Ecto neural progenitor cell (in vitro differentiated cells): ENCODE measurements around the gene COASY.
"Not testable (repeated sequence)": the region's sequence is repeated elsewhere in the genome, so short reads cannot be mapped to it uniquely, and the experiment has no call there.

ENCODE experiments used
- DNase-seq: peaks from one replicate; pipeline ENCODE4 v3.0.0-alpha.2; 2018; ENCODE audit warnings: low spot score

Gene COASY

GRCh38 chr17:42574463-42574862 is 12.5 kb downstream of the COASY start:
- no peak for DNase-seq

GRCh38 chr17:42577140-42577531 is 15.2 kb downstream of the COASY start:
- no peak for DNase-seq

DNA sequence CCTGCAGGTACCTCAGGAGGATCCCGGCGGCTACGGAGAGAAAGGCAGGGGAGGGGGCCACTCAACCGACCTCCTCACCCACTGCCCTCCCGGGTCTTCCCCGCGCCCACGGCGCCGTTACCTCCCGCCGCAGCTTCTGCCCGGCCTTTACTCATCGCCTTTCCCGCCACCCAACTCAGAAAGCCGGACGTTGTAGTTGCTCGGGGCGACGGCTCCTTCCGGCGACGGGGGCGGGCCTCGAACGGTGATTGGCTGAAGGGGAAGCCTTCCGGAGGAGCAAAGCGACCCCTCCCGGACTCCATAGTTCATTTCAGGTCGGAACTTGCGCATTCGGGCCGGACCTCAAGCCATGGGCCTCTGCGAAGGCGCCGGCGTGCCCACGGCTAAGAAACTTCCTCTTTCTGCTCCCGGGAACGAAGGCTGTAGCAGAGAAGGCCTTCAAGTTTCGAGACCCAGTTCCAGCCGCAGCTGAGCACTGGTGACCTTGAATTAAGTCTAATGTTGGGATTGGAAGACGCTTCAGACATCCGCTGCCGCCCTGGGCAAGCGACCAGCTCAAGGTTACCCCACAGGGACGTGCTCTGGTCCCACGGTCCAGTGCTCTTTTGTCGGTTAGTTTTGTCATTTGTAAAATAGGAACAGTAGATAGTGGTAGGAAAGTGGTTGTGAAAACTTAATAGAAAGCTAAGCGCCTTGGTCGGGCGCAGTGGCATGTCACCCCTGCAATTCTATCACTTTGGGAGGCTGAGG is 15.8 kb downstream of the COASY start, which contains the start of gene PSMC3IP:
TSS of gene PSMC3IP (minus strand) at position 198 of the 750 bp plus-strand sequence. CDS start at position 155, 43 bp downstream.
- peak; percentile 99 for DNase-seq

DNA sequence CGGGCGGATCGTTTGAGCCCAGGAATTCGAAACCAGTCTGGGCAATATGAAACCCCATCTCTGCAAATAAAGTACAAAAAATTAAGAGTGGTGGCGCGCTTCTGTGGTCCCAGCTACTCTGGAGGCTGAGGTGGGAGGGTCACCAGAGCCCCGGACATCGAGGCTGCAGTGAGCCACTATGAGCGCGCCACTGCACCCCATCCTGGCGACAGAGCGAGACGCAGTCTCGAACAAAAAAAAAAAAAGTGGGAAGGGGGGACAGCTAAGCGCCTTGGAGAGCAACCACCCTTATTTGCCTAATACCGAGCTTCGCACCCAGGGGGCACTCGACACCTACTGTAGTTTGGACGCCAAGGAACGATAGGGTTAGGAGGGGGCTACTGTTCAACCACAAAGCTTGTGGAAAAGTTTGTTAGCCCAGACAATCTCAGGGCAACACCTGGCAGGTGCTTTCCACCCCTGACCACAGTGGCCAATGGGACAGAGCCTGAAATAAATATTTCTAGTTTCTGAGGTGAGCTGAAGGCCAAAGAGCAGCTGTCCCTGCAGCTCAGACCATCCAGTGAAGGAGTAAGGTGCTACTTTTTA is 16.4 kb downstream of the COASY start:
- peak; percentile 86 for DNase-seq

GRCh38 chr17:42579794-42580551 is 18.0 kb downstream of the COASY start:
- no peak for DNase-seq

- DNase-seq: no peak
Measured at GRCh38 chr17:42581744-42582270, 19.9 kb downstream of the COASY start.

GRCh38 chr17:42584880-42585279 is 22.9 kb downstream of the COASY start:
- DNase-seq: no peak

DNA sequence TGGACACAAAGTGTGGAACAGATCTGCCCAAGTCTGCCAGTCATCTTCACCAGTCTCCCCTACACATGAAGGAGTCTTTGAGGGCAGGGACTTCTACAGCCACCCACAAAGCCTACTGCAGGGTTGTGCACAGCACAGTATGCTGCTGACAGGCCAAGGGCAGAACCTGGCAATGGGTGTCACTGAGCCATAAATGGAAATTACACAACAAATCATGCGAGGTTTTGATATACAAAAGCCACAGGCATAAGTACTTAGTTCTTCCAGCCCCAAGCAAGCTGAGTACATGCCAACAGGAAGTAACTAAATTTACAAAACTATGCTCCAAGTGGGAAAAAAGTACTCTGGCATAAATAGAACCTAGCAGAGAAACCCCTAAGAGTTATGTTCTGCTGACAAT is 23.4 kb downstream of the COASY start:
- no peak for DNase-seq

GRCh38 chr17:42586514-42587230 is 24.7 kb downstream of the COASY start:
- DNase-seq: no peak

GRCh38 chr17:42590886-42591285 is 28.9 kb downstream of the COASY start:
- no peak for DNase-seq

DNA sequence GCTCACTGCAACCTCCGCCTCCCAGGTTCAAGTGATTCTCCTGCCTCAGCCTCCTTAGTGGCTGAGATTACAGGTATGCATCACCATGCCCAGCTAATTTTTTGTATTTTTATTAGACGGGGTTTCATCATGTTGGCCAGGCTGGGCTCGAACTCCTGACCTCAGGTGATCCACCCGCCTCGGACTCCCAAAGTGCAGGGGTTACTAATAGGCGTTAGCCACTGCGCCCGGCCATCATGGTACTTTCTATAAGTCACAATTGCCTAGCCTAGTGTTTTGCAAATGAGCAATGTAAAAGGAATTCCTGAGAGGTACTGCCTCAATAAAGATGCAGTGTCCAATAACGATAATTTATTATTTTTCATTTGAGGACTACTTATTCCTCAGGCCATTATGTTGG is 29.5 kb downstream of the COASY start:
- no peak for DNase-seq

DNA sequence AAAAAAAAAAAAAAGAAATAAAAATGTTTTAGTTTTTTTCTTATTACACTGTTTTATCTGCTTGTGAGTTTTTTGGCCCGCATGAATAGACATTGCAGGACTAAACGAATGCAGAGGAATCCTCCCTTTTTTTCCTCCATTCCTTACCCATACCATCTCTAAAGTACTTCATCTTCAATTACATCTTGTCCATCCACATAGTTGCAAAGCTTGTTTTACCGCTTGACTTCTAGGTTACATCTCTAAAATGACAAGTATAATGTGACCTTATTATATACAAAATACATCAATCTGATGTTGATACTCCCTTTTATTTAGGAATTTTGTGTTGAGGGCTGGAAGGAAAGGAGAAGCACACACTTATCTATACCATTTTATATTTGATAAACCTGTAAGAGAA is 34.4 kb downstream of the COASY start:
- no peak for DNase-seq

- no peak for DNase-seq
Measured at GRCh38 chr17:42598905-42599304, 37.0 kb downstream of the COASY start.

DNA sequence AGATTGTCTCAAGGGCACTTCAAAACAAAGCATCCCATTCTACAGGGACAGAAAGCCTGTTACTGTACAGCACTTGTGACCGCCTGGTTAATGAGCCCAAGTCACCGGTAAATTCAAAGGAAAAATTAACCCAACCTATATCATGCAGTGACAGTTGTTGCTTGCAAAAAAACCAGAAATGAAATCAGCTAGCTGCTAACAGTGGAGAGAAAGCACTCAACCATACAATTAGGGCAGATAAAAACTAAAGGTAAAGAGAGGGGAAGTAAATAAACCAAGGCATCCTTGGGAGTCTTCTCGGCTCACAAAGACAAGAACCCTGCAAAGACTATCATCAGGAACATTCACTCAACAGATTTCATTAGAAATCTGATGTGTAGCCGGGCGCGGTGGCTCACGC is 41.4 kb downstream of the COASY start:
- no peak for DNase-seq

GRCh38 chr17:42607769-42608168 is 45.8 kb downstream of the COASY start:
- no peak for DNase-seq

- no peak for DNase-seq
Measured at GRCh38 chr17:42608305-42609181, 46.6 kb downstream of the COASY start.

DNA sequence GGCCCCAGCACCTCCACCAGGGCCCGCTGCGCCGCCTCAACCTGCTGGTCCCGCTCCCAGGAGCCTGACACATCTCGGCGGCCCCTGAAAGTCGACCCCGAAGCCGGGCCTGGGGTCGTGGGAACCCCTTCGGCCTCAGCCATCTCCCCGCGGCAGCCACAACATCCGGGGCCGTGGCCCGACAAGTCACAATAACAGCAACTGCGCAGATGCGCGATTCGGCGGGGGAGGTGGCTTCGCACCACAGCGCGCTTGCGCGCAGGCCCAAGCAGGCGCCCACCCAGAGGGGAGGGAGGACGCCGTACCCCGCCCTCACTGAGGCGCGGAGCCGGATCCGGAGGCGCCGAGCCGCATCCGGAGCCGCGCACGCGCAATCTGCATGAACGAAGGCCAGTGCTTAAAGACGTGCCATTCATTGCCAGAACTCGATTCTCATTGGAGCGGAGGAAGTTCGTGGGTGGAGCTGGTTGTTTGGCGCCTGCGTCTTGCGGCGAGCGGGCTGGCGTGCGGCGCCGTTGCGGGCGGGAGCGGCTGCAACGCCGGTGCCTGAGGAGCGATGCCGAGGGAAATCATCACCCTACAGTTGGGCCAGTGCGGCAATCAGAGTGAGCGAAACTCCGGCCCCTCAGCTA is 47.4 kb downstream of the COASY start, which contains the start of the genes RETREG3 and TUBG1:
TSS of gene RETREG3 (minus strand) at position 193 of the 632 bp plus-strand sequence. CDS start at position 143, 50 bp downstream.
TSS of gene TUBG1 (plus strand) at position 502 of the 632 bp plus-strand sequence. CDS start at position 557, 55 bp downstream.
- peak; percentile 100 for DNase-seq

DNA sequence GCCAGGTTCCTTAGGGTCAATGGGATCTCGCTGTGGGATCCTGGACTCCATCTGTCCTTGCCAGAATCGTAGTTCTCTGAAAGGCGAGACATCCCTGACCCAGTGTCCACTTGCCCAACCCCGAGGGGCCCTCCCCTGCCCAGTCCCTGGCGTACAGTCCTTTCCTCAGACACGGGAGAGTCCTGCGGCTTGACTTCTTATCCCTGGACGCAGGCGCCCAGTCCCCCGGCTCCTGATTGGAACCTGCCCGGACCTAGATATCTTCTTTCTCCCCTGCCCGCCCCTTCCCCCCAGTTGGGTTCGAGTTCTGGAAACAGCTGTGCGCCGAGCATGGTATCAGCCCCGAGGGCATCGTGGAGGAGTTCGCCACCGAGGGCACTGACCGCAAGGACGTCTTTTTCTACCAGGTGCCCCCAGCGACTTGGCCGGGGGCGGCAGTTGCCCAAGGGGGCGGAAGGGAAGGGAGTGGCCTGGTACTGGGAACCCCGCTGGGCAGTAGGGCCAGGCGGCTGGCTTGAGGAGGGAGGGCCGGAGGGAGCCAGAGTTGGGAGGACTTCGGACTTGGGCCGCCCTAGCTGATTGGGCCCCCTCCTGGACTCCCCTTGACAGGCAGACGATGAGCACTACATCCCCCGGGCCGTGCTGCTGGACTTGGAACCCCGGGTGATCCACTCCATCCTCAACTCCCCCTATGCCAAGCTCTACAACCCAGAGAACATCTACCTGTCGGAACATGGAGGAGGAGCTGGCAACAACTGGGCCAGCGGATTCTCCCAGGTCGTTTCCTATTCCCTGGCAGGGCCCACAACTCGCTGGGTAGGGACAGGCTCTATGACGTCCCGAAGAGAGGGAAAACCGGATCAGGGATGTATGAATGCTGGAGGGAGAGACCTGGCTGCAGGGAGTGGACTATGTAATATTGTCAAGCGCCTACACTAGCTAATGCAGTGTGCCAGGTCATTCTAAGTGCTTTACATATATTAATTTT is 48.2 kb downstream of the COASY start:
- not testable (repeated sequence) for DNase-seq

GRCh38 chr17:42612013-42612412 is 50.1 kb downstream of the COASY start:
- DNase-seq: no peak
